GM12864 (cell line): Measurements from ENCODE around the gene SAMMSON.

ENCODE experiments used
- DNase-seq: peaks from one replicate; pipeline ENCODE4 v3.0.0-alpha.2; 2011; ENCODE audit warnings: low read depth
- H3K4me3 ChIP-seq: 2 replicates; pipeline ENCODE4 v1.5.1; 2011; ENCODE audit warnings: mild to moderate bottlenecking, low read depth, low read length, control low read depth
- CTCF ChIP-seq: IDR thresholded peaks from 2 replicates; pipeline ENCODE4 v1.5.1; 2011; ENCODE audit warnings: low read depth, mild to moderate bottlenecking, moderate library complexity, low read length, control low read depth, inconsistent platforms; ENCODE audit errors: missing control alignments

Gene SAMMSON

DNA sequence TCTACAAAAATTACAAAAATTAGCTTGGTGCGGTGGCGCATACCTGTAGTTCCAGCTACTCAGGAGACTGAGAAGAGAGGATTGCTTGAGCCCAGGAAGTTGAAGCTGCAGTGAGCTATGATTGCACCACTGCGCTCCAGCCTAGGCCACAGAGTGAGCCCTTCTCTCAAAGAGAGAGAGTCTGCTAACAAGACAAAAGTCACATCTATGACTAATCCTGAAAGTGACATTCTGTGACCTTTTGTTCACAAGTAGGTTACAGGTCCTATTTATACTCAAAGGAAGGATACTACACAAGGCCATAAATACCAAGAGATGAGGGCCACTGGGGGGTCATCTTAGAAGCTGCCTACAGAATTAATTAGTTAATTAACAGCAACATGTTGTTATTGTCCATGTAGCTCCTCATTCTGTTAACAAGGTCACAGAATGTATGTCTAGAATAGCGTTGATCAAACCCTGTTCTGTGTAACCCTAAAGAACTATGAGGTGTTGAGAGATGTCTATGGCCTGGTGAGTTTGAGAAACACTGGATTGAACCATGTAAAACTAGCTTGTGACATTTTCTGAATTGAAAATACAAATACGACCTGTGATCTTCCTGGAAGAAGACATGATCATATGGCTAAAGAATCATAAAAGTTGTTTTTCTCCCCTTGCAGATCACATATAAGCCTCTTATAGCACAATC lies 97.0 kb downstream of the SAMMSON start:
- no peak for TF ChIP-seq CTCF
- peak; percentile 81 for DNase-seq

GRCh38 chr3:70097084-70097483 lies 97.6 kb downstream of the SAMMSON start:
- DNase-seq, result no peak
- H3K4me3 ChIP-seq, result no peak overlapping the region
- TF ChIP-seq CTCF, result no peak

More for the DNA sequence above, 97.0 kb downstream of the SAMMSON start:
- H3K4me3 ChIP-seq, result no peak overlapping the region

- DNase-seq, result no peak
- no peak overlapping the region for H3K4me3 ChIP-seq
- peak; percentile 79 for TF ChIP-seq CTCF
Observed at GRCh38 chr3:70108072-70108471, 108.5 kb downstream of the SAMMSON start.

DNA sequence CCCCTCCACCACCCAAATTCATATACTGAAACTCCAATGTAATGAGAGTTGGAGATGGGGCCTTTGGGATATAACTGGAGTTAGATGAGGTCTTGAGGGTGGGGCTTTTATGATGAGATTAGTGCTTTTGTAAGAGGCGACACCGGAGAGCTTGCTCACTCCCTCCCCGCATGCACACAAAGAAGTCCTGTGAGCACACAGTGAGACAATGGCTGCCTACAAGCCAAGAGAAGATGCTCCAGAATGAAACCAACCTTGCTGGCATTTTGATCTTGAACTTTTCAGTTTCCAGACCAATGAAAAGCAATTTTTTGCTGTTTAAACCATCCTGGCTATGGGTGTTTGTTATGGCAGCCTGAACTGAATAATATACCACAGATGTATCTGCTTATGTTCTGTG lies 109.0 kb downstream of the SAMMSON start:
- TF ChIP-seq CTCF, result no peak
- DNase-seq, result no peak
- no peak overlapping the region for H3K4me3 ChIP-seq

DNA sequence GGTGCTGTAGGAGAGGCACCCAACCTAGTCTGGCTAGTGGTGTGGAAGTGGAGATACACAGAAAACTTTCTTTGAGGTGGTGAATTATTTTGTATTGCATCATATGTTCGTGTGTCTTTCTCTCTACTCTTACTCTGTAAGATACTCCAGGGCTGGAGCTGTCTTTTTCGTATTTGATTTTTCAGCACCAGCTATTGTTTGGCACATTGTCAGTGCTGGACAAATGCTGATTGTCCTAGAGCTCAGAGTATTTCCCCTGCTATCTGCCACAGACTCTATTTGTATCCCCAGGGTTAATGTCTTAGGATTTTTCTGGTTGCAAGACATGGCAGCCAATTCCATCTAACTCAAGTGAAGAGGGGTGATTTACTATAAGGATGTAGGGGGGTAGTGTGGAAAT lies 110.5 kb downstream of the SAMMSON start:
- no peak for TF ChIP-seq CTCF
- no peak overlapping the region for H3K4me3 ChIP-seq

DNA sequence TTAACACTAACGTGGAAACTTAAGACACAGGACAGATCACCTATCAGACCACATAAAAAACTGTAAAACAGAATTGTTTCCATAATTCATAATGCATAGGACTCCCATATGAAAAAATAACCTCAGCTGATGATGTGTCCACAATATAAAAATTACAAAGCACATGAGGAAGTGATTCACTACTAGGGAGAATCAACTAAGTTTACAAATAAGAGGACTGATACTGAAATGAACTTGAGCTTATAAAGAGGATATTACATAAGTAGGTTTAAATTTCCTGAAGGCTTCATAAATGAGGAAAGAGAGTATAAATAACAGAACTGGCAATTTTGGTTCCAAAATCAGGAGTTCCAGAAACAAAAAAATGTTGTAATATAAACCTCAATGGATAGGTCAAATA lies 111.9 kb downstream of the SAMMSON start:
- DNase-seq, result no peak
- TF ChIP-seq CTCF, result no peak
- no peak overlapping the region for H3K4me3 ChIP-seq

More for the DNA sequence above, 110.5 kb downstream of the SAMMSON start:
- DNase-seq, result no peak

DNA sequence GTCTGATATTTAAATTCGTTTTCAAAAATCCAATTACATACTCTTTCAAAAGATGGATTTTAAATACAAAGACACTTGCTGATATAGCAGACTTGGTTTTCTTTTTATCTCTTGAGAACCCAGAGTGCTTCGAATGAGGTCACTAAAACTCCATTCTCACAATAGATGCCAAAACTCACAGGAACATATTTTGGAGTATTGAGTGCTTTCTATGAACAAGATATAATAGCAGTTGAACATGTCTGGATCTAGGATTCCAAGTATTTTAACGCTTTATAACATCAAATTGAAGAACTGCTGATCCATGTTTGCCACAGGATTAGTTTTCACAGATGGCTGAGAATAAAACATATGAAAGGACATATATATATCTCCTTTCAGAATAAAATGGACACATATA lies 113.2 kb downstream of the SAMMSON start:
- no peak for TF ChIP-seq CTCF
- no peak for DNase-seq
- H3K4me3 ChIP-seq, result no peak overlapping the region
